C4-2B (cell line): ENCODE results near the gene HES7.
A peak's percentile ranks its signal among the peaks of the same experiment; 100 is the strongest.

Source experiments
- H3K27ac ChIP-seq: fragments of 450-650 bp; 2 replicates; pipeline ENCODE4 v1.5.1; 2017
- CTCF ChIP-seq: fragments of 450-650 bp; conservative IDR thresholded peaks from 2 replicates; pipeline ENCODE4 v1.5.1; 2017; ENCODE audit warnings: mild to moderate bottlenecking
- ZFX ChIP-seq: fragments of 450-650 bp; IDR thresholded peaks from 2 replicates; pipeline ENCODE4 v1.6.1; 2017

Gene HES7

GRCh38 chr17:8162997-8163977 is 39.4 kb upstream of the HES7 start:
- H3K27ac ChIP-seq, result peak overlapping the region; percentile 99
- TF ChIP-seq CTCF (no peak), ZFX (no peak)

- TF ChIP-seq CTCF (no peak), ZFX (peak; percentile 74; the same call in 1 of the 2 replicates)
- H3K27ac ChIP-seq, result peak within 1 kb of the TSS; percentile 99
These were observed 38.5 kb upstream of the HES7 start, which contains the start of gene VAMP2 for GRCh38 chr17:8162233-8162996. Gene VAMP2, minus strand, starts transcription at chr17:8162948. Its CDS starts 69 bp downstream, at chr17:8162879.

- peak overlapping the region; percentile 99 for H3K27ac ChIP-seq
- no peak for TF ChIP-seq ZFX
- no peak for TF ChIP-seq CTCF
These were observed 37.7 kb upstream of the HES7 start for GRCh38 chr17:8161289-8162232.

- TF ChIP-seq CTCF, result no peak
- H3K27ac ChIP-seq, result no peak overlapping the region
These were observed 36.9 kb upstream of the HES7 start for GRCh38 chr17:8160741-8161221.

GRCh38 chr17:8160224-8160577 is 36.3 kb upstream of the HES7 start:
- no peak overlapping the region for H3K27ac ChIP-seq
- TF ChIP-seq ZFX (no peak), CTCF (no peak)

GRCh38 chr17:8159459-8160223 is 35.7 kb upstream of the HES7 start:
- H3K27ac ChIP-seq, result 0 out of 2 replicates have a peak overlapping the region, but pooled peaks have one; percentile 1
- TF ChIP-seq CTCF (no peak), ZFX (no peak)
